Fibroblast of gingiva (primary cell): Measurements from ENCODE around the gene TMEM175.
"Not testable (repeated sequence)": the region's sequence is repeated elsewhere in the genome, so short reads cannot be mapped to it uniquely, and the experiment has no call there.

Source experiments
- DNase-seq: peaks from one replicate; pipeline ENCODE4 v3.0.0-alpha.2; 2011; ENCODE audit warnings: low read depth

Gene TMEM175

DNA sequence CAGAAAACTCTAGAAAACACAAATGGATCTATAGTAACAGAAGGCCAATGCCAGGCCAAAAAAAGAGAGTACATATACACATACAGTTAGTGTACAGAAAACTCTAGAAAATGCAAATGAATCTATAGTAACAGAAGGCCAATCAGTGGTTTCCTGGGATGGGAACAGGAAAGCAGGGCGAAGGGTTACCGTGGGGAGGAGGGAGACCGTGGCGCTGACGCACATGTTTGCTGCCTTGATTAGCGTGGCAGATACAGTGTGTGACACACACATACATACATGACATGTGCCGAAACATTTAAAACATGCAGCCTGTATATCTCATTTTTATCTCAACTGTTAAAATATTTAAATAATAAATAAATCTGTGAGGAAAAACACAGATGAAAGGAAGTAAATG, 14.8 kb upstream of the TMEM175 start:
- no peak for DNase-seq

- DNase-seq = no peak
Measured at GRCh38 chr4:917992-918391, 14.3 kb upstream of the TMEM175 start.

GRCh38 chr4:918591-918990, 13.7 kb upstream of the TMEM175 start:
- not testable (repeated sequence) for DNase-seq

DNA sequence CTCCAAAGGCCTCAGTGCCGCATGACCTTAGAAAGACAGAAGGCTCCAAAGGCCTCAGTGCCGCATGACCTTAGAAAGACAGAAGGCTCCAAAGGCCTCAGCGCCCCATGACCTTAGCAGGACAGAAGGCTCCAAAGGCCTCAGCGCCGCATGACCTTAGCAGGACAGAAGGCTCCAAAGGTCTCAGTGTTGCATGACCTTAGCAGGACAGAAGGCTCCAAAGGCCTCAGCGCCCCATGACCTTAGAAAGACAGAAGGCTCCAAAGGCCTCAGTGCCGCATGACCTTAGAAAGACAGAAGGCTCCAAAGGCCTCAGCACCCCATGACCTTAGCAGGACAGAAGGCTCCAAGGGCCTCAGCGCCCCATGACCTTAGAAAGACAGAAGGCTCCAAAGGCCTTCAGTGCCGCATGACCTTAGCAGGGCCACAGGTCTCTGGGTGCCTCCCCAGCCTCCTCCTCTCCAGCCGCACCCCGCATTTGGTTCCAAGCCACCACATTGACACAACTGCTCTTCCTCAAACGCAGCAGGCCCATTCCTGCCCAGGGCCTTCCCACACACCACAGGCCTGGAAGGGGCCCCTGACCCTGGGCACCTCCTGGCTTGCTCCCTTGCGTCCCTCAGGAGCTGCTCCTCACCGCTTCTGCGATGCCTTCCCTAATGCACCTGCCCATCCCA, 13.1 kb upstream of the TMEM175 start:
- not testable (repeated sequence) for DNase-seq

GRCh38 chr4:921830-922331, 10.4 kb upstream of the TMEM175 start:
- no peak for DNase-seq

DNA sequence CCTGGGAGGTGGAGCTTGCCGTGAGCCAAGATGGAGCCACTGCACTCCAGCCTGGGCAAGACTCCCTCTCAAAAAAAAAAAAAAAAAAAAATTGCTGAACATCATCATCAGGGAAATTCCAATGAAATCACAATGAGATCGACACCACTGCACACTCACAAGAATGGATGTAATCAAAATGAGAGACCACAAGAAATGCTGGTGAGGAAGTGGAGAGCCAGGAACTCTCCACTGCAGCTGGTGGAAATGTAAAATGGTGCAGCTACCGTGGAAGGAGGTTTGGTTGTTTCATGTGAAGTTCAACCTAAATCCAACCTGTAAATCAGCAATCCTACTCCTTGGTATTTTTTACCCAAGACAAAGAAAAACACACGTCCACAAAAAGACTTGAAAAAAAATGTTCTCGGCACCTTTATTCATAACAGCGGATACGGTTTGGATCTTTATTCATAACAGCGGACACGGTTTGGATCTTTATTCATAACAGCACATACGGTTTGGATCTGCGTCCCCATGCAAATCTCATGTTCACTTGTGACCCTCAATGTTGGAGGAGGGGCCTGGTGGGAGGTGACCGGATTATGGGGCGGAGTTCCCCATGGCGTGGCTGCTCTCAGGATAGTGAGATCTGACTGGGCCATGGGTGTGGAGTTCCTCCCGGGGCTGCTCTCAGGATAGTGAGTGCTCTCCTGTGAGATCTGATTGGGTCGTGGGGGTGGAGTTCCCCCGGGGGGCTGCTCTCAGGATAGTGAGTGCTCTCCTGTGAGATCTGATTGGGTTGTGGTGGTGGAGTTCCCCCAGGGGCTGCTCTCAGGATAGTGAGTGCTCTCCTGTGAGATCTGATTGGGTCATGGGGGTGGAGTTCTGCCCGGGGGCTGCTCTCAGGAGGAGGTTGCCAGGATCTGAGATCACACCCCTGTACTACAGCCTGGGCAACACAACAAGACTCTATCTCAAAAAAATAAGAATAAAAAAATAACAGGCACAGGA, 7.9 kb upstream of the TMEM175 start:
- DNase-seq = no peak

GRCh38 chr4:925171-925570, 7.1 kb upstream of the TMEM175 start:
- no peak for DNase-seq

- DNase-seq = no peak
Measured at GRCh38 chr4:925771-926500, 6.3 kb upstream of the TMEM175 start.

DNA sequence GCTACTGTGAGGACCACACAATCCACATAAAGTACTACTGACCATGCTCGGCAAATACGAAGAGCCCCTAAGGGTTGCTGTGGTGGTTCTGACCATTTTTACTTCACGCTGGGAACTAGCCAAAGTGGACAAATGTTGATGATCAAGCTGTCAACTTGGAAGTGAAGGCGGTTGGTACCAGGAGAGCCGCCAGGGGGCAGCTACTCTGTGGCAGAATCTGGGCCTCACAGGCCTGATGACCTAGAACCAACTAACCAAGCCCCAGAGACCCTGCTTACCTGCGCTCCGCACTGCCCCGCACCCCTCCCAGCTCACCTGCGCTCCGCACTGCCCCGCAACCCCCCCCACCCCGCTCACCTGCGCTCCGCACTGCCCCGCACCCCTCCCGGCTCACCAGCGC, 5.7 kb upstream of the TMEM175 start:
- no peak for DNase-seq

GRCh38 chr4:927566-927965, 4.7 kb upstream of the TMEM175 start:
- DNase-seq = not testable (repeated sequence)

GRCh38 chr4:929096-929765, 3.0 kb upstream of the TMEM175 start:
- DNase-seq = no peak

DNA sequence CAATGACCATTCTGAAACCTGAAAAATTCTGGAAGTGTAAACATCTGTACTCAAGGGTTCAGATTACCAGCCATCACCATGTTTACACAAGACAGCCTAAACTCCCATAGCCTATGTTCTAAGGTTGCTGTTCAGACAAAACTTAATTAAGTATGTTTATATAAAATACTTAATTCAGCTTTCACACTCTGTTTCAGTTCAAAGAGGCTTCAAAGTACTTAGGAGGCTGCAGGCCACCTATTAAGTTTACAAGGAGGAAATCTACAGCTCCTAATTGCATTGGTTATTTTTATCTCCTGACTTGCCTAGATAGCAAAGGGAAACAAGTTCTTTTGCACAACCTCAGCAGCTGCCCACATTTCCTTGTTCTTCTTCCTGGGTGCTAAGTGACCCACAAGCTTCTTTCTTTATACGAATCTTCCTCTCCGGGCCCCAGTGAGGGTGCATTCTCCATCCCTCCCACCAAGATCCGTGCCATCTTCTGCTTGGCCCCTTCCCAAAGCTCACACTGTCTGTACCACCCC, 2.2 kb upstream of the TMEM175 start:
- peak; percentile 14 for DNase-seq

- no peak for DNase-seq
Measured at GRCh38 chr4:930827-931193, 1.4 kb upstream of the TMEM175 start.

- DNase-seq = peak; percentile 30
Measured at GRCh38 chr4:931194-931959, 883 bp upstream of the TMEM175 start.

- no peak for DNase-seq
Measured at GRCh38 chr4:932713-933070, 432 bp downstream of the TMEM175 start.

DNA sequence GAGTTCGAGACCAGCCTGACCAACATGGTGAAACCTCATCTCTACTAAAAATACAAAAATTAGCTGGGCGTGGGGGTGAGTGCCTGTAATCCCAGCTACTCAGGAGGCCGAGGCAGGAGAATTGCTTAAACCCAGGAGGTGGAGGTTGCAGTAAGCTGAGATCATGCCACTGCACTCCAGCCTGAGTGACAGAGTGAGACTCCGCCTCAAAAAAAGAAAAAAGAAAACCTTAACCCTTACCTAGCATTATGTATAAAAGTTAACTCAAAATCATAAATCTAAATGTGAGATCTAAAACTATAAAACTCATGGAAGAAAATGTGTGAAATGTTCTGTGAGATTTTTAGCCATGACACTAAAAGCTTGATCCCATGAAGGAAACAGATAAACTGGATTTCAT, 7.2 kb downstream of the TMEM175 start:
- DNase-seq = not testable (repeated sequence)

- no peak for DNase-seq
Measured at GRCh38 chr4:945274-946102, 13.2 kb downstream of the TMEM175 start.

DNA sequence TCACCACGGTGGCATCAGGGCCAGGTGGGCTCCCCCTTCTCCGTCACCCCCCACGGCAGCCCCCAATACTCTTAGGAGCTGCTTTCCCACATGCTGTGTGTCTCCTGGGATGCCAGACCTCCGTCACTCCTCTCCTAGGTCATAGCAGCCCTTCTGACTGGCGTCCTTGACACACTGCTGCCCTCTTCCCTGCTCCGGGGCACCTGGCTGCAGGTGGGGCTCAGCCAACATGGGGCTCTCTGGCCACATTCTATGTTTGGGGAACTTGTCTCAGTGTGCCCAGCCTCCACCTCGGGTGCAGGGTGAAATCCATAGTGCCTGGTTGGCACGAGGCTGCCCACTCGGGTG, 13.8 kb downstream of the TMEM175 start:
- DNase-seq = no peak

DNA sequence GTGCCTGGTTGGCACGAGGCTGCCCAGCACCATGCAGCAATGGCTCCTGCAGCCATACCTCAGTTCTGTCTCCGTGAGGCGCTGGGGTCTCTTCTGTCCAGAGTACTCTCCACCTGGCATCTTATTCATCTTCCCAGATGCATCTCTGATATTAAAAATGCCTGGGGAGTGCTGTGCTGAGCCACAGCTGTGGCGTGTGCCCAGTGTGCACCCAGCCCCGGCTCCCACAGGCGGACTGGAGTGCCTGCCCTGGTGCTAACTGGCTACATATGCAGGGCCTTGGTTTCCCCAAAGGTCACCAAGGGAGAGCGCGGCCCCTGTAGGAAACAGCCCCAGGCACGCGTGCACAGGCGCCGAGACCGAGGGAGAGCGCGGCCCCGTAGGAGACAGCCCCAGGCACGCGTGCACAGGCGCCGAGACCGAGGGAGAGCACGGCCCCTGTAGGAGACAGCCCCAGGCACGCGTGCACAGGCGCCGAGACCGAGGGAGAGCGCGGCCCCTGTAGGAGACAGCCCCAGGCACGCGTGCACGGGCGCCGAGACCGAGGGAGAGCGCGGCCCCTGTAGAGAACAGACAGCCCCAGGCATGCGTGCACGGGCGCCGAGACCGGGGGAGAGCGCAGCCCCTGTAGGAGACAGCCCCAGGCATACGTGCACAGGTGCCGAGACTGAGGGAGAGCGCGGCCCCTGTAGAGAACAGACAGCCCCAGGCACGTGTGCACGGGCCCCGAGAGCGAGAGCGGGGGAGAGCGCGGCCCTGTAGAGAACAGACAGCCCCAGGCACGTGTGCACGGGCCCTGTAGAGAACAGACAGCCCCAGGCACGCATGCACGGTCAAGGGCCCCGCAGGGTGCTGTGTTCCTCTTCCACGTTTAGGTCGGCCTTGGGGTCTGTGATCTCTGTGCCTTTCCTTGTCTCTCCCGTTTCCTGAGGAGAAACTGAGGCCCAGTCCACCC, 14.5 kb downstream of the TMEM175 start:
- no peak for DNase-seq
